Placental pericyte (primary cell): Measurements from ENCODE around the gene CTXN3. TPM values are rescaled to one million over a fixed set of nuclear protein-coding genes. Genes with fewer than 3 reads are reported as not detected.

Experiments used
- total RNA-seq: library from RNA; depleted of rRNA; stranded (reverse); fragments of >200 nt; gene quantifications from 2 replicates; pipeline ENCODE4 v1.2.3, GENCODE V29; 2012

Gene CTXN3
- total RNA-seq = not detected in 2 replicates

DNA sequence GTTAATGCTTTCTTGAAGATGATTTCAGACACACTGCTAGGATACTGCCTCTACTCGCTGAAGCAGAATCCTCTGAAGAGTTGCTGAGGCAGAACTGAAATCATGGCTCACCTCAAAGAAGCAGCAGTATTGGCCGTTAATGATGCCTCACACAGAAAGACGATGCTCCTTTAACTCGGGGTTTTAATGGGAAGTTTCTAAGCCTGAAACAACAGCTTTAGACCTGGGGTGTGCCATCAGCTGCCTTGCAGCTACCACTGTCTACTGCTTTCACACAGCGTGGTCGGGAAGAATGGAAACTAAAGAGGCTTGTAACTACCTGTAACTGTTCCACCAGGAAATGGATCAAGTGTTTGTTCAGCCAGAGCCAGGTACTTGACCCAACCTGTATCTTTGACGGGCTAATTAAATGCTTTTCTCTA lies at the start of gene CTXN3:
Gene CTXN3, plus strand, starts transcription at position 65 of the 422 bp plus-strand sequence. CDS start 8,440 bp downstream, outside the sequence.

DNA sequence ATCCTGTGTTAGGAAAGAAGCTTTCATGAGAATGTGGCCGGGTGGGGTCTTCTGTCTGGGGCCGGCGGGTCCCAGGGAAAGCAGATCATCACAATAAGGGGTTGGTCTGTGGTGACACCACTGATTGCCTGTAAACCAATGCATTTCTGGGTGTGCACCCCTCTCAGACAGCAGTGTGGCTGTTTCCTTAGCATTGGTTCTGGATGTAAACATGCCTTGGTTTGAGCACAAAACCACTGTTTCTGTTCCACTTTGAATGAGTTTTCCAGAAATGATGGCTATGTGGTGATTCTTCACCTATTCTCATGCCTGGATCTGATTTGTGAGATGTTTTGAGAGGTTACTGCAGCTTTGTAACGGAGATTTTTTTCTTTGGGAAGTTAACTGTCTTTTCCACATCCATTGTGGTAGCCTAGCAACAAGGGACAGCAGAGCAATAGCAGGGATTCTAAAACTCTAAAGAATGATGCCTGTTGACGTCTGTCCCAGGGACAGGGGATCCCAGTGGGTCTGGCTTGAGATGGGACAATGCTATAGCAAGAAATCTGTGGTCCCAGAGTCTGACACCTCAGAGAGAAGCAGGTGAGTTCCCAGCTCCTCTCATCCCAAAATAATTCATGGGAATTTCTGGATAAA lies 54.2 kb downstream of the CTXN3 start, which contains the start of gene CCDC192:
Gene CCDC192, plus strand, starts transcription at position 466 of the 636 bp plus-strand sequence. Its CDS starts 55 bp downstream, at position 521.

Other genes with a start within 250 kb of the CTXN3 start
- 81.9 and 93.0 TPM in 2 replicates for gene PRRC1, start 131.4 kb upstream of the CTXN3 start, total RNA-seq
- gene CCDC192, start 54.3 kb downstream of the CTXN3 start, total RNA-seq = not detected in 2 replicates